Parathyroid adenoma (tissue), 2 donors: ENCODE measurements around the gene TNFRSF12A.
"Not testable (repeated sequence)": the region's sequence is repeated elsewhere in the genome, so short reads cannot be mapped to it uniquely, and the experiment has no call there.

Experiments used
- H2AFZ ChIP-seq: fragments of 300-600 bp; sonication (generic); one replicate; pipeline ENCODE4 v1.7.0; 2017; ENCODE audit warnings: antibody characterized with exemption, mild to moderate bottlenecking
- H3K27ac ChIP-seq: fragments of 300-600 bp; sonication (generic); one replicate; pipeline ENCODE4 v1.7.0; 2017
- H3K27me3 ChIP-seq: fragments of 300-600 bp; sonication (generic); one replicate; pipeline ENCODE4 v1.7.0; 2017; ENCODE audit warnings: low read length; ENCODE audit not compliant: control insufficient read depth, insufficient read depth
- H3K36me3 ChIP-seq: fragments of 300-600 bp; sonication (generic); one replicate; pipeline ENCODE4 v1.7.0; 2017; ENCODE audit warnings: low read length; ENCODE audit not compliant: control insufficient read depth, insufficient read depth
- H3K4me1 ChIP-seq: fragments of 300-600 bp; sonication (generic); one replicate; pipeline ENCODE4 v1.7.0; 2017; ENCODE audit warnings: control low read depth
- H3K4me2 ChIP-seq: fragments of 300-600 bp; sonication (generic); one replicate; pipeline ENCODE4 v1.7.0; 2017; ENCODE audit warnings: low read length
- H3K4me3 ChIP-seq: fragments of 300-600 bp; sonication (generic); one replicate; pipeline ENCODE4 v1.7.0; 2017; ENCODE audit warnings: low read depth, low read length
- H3K79me2 ChIP-seq: fragments of 300-600 bp; sonication (generic); one replicate; pipeline ENCODE4 v1.7.0; 2017; ENCODE audit warnings: control low read depth
- H3K9ac ChIP-seq: fragments of 300-600 bp; sonication (generic); one replicate; pipeline ENCODE4 v1.7.0; 2017; ENCODE audit warnings: mild to moderate bottlenecking
- H3K9me3 ChIP-seq: fragments of 300-600 bp; sonication (generic); one replicate; pipeline ENCODE4 v1.7.0; 2017; ENCODE audit warnings: low read length; ENCODE audit not compliant: control insufficient read depth
- TF ChIP-seq, protein P1 (sequence below): fragments of 300-600 bp; sonication (generic); IDR thresholded peaks from one replicate; pipeline ENCODE4 v1.7.0; 2017; ENCODE audit warnings: antibody characterized with exemption, mild to moderate bottlenecking
- donor health status: primary hyperparathyroidism.

The TNFRSF12A gene

DNA sequence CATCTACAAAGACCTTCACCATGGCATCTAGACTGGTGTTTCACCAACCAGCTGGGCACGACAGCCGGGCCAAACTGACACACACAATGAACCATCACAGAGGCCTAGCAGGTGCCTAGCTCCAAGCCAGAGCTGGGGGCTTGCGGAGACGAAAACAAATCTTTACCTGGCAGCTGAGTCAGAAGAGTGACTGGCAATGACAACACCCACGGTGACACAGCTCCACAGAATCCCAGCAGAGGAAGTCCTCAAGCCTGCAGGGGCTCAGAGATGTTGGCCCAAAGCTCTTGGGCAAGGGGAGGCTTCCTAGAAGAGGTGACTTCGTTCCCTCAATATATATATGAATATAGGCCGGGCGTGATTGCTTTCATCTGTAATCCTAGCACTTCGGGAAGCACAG lies 31.3 kb downstream of the TNFRSF12A start:
- Histone ChIP-seq H3K27me3 (peaks cover 5% of the 10 kb centered on the region), H3K9me3 (no peaks in the 10 kb centered on the region), H3K4me1 (peaks cover 3% of the 10 kb centered on the region), H3K9ac (no peak overlapping the region), H3K79me2 (no peaks in the 10 kb centered on the region), H3K36me3 (no peaks in the 10 kb centered on the region), H3K4me2 (no peak overlapping the region), H2AFZ (no peak overlapping the region), H3K27ac (no peak overlapping the region), H3K4me3 (no peak overlapping the region)
- TF ChIP-seq, protein P1, sequence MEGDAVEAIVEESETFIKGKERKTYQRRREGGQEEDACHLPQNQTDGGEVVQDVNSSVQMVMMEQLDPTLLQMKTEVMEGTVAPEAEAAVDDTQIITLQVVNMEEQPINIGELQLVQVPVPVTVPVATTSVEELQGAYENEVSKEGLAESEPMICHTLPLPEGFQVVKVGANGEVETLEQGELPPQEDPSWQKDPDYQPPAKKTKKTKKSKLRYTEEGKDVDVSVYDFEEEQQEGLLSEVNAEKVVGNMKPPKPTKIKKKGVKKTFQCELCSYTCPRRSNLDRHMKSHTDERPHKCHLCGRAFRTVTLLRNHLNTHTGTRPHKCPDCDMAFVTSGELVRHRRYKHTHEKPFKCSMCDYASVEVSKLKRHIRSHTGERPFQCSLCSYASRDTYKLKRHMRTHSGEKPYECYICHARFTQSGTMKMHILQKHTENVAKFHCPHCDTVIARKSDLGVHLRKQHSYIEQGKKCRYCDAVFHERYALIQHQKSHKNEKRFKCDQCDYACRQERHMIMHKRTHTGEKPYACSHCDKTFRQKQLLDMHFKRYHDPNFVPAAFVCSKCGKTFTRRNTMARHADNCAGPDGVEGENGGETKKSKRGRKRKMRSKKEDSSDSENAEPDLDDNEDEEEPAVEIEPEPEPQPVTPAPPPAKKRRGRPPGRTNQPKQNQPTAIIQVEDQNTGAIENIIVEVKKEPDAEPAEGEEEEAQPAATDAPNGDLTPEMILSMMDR: no peak

DNA sequence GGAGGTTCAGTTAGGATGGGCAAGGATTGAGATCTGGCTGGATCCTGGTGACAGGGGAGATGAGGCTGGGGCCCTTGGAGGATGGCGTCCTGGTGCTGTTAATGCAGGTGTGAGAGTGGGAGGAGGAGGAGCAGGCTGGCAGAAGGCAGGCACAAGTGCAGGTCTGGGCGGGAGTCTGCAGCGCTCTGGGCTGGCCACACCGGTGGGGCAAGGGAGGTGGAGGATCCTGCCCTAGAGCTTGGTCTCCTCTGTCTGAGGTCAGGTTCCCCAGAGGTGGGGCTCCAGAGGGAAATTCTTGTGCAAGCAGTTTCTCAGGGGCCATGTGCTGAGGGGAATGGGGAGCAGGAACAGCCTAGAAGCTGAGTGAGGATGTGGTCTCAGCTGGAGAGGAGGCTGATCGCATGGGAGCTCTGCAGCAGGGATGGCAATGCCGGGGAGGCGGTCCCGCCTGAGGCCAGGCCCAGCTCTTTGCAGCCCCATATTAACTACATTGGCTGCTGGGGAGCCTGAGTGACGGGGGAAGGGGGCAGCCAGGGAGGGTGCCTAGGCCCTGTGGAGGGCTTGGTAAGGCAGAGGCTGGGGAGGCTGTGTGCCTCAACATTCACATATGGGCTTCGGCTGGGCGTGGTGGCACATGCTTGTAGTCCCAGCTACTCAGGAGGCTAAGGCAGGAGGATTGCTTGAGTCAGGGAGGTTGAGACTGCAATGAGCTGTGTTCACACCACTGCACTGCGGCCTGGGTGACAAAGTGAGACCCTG lies 32.6 kb downstream of the TNFRSF12A start:
- not testable (repeated sequence) for H3K27me3 ChIP-seq, H3K9me3 ChIP-seq, H2AFZ ChIP-seq, H3K4me2 ChIP-seq, H3K4me1 ChIP-seq, H3K36me3 ChIP-seq, H3K27ac ChIP-seq, H3K4me3 ChIP-seq, H3K9ac ChIP-seq, H3K79me2 ChIP-seq

DNA sequence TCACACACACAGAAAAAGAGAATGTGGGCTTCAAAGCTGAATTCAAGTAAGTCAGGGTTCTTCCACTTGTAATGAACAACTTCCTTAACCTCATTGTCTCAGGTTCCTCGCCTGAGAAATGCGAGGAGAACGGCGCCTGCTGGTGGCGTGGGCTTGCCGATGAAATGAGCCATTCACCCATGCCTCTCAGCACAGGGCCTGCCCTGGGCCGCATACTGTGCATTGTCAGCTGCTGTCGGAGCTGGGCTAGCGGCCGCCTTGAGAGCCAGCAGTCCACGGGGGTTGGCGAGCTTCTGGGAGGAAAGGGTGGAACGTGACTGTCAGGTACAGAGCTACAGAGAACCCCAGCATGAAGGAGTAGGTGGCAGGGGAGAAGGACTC lies 33.2 kb downstream of the TNFRSF12A start:
- not testable (repeated sequence) for H2AFZ ChIP-seq, H3K4me3 ChIP-seq, H3K27ac ChIP-seq, H3K9ac ChIP-seq, H3K9me3 ChIP-seq, H3K27me3 ChIP-seq, H3K4me1 ChIP-seq, H3K4me2 ChIP-seq, H3K79me2 ChIP-seq, H3K36me3 ChIP-seq

DNA sequence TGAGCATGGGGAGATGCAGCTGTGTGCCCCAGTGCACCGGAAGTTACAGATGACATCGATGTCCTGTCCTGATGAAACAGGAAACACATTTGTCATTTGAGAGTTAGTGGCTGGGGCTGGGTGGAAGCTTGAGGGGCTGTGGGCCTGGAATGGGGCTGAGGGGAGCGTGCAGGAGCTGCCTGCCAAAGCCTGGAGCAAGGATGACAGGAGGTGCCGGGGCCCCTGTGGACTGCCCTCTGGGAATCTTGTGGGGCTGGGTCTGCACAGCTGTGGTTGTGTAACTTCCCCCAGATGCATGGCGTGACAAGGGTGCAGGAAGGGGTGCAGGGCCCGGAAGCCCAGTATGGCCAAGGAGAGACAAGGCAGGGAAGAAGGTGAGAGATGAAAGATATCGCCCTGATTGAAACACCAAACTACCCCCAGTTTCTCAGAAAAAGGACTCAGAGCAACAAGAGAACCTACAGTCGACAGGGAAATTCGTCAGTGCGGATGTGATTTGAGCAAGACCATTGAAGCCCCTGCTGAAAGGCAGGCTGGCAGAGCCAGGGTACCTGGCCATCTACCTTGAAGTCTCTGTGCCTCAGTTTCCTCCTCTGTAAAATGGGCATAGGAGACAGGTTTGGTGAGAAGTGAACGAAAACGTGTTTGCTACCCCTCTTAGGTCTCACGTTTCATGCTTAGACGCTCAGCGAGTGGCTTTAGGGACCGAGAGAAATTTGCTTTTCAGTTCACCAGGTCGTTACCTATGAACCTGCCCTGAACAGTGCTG lies 35.0 kb downstream of the TNFRSF12A start:
- Histone ChIP-seq H3K79me2 (no peaks in the 10 kb centered on the region), H3K4me3 (no peak overlapping the region), H3K27ac (no peak overlapping the region), H3K9me3 (no peaks in the 10 kb centered on the region), H3K4me1 (no peaks in the 10 kb centered on the region), H3K36me3 (no peaks in the 10 kb centered on the region), H2AFZ (no peak overlapping the region), H3K27me3 (no peaks in the 10 kb centered on the region), H3K4me2 (no peak overlapping the region), H3K9ac (no peak overlapping the region)
- TF ChIP-seq, protein P1: no peak

DNA sequence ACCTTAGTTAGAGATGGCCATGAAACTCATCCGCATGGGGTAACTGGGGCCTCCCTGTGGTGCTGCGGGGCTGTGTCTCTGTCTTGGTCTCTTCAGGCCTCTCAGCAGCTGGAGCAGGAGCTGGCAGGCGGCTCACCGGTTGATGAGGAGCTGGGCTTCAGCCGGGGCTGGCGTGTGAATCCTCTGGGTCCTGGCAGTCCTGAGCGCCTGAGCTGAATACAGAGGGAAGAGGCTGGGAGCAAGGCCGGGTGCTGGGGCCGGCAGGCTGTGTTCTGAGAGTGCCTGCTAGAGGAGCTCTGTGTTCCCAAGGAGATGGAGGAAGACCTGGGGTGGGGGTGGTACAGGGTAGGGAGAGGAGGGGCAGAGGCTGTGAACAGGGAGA lies 35.6 kb downstream of the TNFRSF12A start:
- not testable (repeated sequence) for H3K9ac ChIP-seq, H3K4me2 ChIP-seq, H3K79me2 ChIP-seq, H3K36me3 ChIP-seq, H2AFZ ChIP-seq, H3K4me3 ChIP-seq, H3K4me1 ChIP-seq, H3K27me3 ChIP-seq, H3K27ac ChIP-seq, H3K9me3 ChIP-seq

DNA sequence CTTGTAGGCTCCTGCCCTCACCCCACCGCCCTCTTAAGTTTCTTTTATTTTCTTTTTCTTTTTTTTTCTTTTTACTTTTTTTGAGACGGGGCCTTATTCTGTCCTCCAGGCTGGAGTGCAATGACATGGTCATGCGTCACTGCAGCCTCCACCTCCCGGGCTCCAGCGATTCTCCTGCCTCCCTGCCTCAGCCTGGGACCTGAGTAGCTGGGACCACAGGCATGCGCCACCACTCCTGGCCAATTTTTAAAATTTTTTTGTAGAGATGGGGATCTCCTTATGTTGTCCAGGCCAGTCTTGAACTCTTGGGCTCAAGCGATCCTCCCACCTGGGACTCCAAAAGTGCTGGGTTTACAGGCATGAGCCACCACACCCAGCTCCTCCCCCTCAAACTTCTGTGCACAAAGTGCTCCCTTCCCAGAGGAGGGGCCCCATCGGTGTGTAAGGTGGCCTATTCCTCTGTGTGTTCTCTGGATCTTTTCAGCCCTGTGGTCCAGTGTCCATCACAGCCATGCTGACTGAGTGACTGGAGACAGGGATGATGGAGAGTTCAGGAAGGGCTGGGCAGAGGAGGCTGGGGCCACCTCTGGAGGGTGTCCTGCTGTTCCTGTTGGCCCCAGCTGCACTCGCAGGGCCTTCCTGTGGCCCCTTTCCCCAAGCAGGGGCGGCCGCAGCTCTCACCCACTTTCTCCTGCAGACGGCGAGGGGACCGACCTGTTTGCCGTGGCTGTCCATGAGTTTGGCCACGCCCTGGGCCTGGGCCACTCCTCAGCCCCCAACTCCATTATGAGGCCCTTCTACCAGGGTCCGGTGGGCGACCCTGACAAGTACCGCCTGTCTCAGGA lies 36.4 kb downstream of the TNFRSF12A start:
- Histone ChIP-seq H3K27ac (no peak overlapping the region), H3K36me3 (no peaks in the 10 kb centered on the region), H2AFZ (no peak overlapping the region), H3K79me2 (no peaks in the 10 kb centered on the region), H3K27me3 (no peaks in the 10 kb centered on the region), H3K9me3 (no peaks in the 10 kb centered on the region), H3K9ac (no peak overlapping the region), H3K4me1 (no peaks in the 10 kb centered on the region), H3K4me3 (no peak overlapping the region), H3K4me2 (no peak overlapping the region)
- TF ChIP-seq, protein P1: no peak
